PC-9 (cell line): ENCODE measurements around the gene KRT4.

Experiments
- EZH2 ChIP-seq: fragments of 200-600 bp; sonication (generic); IDR thresholded peaks from 2 replicates; pipeline ENCODE4 v1.8.0; 2017; ENCODE audit warnings: antibody characterized with exemption, low read depth
- TF ChIP-seq, protein P1 (sequence below): fragments of 200-600 bp; sonication (generic); conservative IDR thresholded peaks from 2 replicates; pipeline ENCODE4 v1.6.1; 2017; ENCODE audit warnings: mixed run types, antibody characterized with exemption, mild to moderate bottlenecking, moderate library complexity

GRCh38 chr12:52814710-52815155 is 817 bp upstream of the KRT4 start:
- TF ChIP-seq, protein P1, sequence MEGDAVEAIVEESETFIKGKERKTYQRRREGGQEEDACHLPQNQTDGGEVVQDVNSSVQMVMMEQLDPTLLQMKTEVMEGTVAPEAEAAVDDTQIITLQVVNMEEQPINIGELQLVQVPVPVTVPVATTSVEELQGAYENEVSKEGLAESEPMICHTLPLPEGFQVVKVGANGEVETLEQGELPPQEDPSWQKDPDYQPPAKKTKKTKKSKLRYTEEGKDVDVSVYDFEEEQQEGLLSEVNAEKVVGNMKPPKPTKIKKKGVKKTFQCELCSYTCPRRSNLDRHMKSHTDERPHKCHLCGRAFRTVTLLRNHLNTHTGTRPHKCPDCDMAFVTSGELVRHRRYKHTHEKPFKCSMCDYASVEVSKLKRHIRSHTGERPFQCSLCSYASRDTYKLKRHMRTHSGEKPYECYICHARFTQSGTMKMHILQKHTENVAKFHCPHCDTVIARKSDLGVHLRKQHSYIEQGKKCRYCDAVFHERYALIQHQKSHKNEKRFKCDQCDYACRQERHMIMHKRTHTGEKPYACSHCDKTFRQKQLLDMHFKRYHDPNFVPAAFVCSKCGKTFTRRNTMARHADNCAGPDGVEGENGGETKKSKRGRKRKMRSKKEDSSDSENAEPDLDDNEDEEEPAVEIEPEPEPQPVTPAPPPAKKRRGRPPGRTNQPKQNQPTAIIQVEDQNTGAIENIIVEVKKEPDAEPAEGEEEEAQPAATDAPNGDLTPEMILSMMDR = no peak
- TF ChIP-seq EZH2 = no peak
